BJ (cell line): ENCODE data around the gene ADAMTS18. TPM values are rescaled to one million over a fixed set of nuclear protein-coding genes. Genes with fewer than 3 reads are reported as not detected.

Experiments used
- CTCF ChIA-PET: fragments of 350-600 bp; formaldehyde crosslinking; extraction: SDS; loops from one replicate; lab custom pipeline; 2021; ENCODE audit warnings: antibody characterized with exemption, inconsistent platforms; lab: Yijun Ruan, JAX
- POLR2A ChIA-PET: fragments of 300-600 bp; sonication (Branson Sonifier 250); formaldehyde crosslinking; extraction: SDS; loops from one replicate; lab custom pipeline; 2021; ENCODE audit warnings: antibody characterized with exemption; lab: Charles Lee
- DNase-seq: peaks from one replicate; pipeline ENCODE4 v3.0.0-alpha.2; 2011; ENCODE audit warnings: low read depth
- H3K27me3 ChIP-seq: 2 replicates; pipeline ENCODE4 v1.6.0; 2011; ENCODE audit warnings: low read length; ENCODE audit not compliant: control insufficient read depth, insufficient read depth
- H3K36me3 ChIP-seq: 2 replicates; pipeline ENCODE4 v1.5.1; 2011; ENCODE audit warnings: low read length; ENCODE audit not compliant: control insufficient read depth, insufficient read depth
- H3K4me3 ChIP-seq: 2 replicates; pipeline ENCODE4 v1.5.1; 2011; ENCODE audit warnings: low read depth, mild to moderate bottlenecking, control low read depth, low read length
- polyA plus RNA-seq: library from polyadenylated mRNA; depleted of rRNA; stranded (reverse); fragments of >200 nt; gene quantifications from 2 replicates; pipeline ENCODE4 v1.2.3, GENCODE V29; 2011
- TF ChIP-seq, protein P1 (sequence below): IDR thresholded peaks from 2 replicates; pipeline ENCODE4 v1.5.1; 2011; ENCODE audit warnings: low read depth, mild to moderate bottlenecking, control low read depth, inconsistent platforms, low read length, moderate library complexity; ENCODE audit not compliant: insufficient read depth

The ADAMTS18 gene
- polyA plus RNA-seq, 1 experiment, result not detected

DNA sequence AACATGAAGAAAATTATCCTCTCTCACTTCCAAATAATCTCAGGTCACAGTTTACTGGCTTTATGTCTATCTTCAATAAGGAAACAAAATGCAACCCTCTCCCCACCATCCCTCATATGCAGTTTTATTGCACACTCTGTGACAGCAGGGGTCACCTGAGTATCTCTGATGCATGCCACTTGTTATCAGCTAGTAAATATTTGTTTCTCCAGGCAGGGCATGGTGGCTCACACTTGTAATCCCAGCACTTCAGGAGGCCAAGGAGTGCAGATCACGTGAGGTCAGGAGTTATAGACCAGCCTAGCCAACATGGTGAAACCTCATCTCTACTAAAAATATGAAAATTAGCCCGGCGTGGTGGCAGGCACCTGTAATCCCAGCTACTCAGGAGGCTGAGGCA lies 61.1 kb downstream of the ADAMTS18 start:
- TF ChIP-seq, protein P1, sequence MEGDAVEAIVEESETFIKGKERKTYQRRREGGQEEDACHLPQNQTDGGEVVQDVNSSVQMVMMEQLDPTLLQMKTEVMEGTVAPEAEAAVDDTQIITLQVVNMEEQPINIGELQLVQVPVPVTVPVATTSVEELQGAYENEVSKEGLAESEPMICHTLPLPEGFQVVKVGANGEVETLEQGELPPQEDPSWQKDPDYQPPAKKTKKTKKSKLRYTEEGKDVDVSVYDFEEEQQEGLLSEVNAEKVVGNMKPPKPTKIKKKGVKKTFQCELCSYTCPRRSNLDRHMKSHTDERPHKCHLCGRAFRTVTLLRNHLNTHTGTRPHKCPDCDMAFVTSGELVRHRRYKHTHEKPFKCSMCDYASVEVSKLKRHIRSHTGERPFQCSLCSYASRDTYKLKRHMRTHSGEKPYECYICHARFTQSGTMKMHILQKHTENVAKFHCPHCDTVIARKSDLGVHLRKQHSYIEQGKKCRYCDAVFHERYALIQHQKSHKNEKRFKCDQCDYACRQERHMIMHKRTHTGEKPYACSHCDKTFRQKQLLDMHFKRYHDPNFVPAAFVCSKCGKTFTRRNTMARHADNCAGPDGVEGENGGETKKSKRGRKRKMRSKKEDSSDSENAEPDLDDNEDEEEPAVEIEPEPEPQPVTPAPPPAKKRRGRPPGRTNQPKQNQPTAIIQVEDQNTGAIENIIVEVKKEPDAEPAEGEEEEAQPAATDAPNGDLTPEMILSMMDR, result no peak
- CTCF ChIA-PET, result interaction anchor here (0.8 kb wide), 1 partner anchor 137 kb away, joined by 3 read pairs; no protein-coding TSS in a partner anchor
- DNase-seq, result no peak
- POLR2A ChIA-PET, result no interaction called here
- no peak overlapping the region for H3K4me3 ChIP-seq
- no peaks in the 10 kb centered on the region for H3K36me3 ChIP-seq
- no peaks in the 10 kb centered on the region for H3K27me3 ChIP-seq

DNA sequence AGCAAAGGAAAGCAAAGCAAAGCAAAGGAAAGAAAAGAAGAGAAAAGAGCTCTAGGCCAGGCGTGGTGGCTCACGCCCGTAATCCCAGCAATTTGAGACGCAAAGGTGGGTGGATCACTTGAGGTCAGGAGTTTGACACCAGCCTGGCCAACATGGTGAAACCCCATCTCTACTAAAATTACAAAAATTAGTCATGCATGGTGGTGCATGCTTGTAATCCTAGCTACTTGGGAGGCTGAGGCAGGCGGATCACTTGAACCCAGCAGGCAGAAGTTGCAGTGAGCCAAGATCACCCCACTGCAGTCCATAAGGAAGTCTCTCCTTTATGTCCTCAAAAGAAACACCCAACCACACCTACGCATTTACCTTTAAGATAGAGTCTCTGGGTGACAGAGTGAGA lies 70.1 kb downstream of the ADAMTS18 start:
- Histone ChIP-seq H3K27me3 (no peaks in the 10 kb centered on the region), H3K4me3 (no peak overlapping the region), H3K36me3 (no peaks in the 10 kb centered on the region)
- TF ChIP-seq, protein P1, result no peak
- ChIA-PET CTCF (interaction anchor here (1.1 kb wide), 1 partner anchor 127 kb away, joined by 3 read pairs; no protein-coding TSS in a partner anchor), POLR2A (no interaction called here)
- no peak for DNase-seq

DNA sequence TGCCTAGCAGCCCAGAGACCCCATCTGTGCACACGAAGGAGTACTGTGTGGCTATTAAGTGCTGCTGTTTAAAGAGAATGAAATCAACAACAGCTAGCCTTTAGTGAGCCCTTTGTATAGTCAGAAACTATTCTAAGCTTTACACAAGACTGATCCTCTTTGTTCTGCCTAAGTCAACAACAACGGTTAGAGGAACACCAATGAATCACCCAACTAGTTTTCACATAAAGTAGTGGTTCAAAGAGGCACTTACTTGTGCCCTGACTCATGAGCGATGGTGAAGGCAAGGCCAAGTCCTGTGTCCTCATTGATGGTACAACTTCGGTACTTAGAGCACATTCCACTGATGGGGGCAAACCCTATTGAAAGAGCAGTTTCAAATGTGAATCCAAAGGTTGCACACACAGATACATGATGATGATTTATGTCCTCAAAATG lies 75.8 kb downstream of the ADAMTS18 start:
- no peaks in the 10 kb centered on the region for H3K36me3 ChIP-seq
- TF ChIP-seq, protein P1, result no peak
- no peak overlapping the region for H3K4me3 ChIP-seq
- ChIA-PET POLR2A (no interaction called here), CTCF (no interaction called here)
- DNase-seq, result no peak
- no peaks in the 10 kb centered on the region for H3K27me3 ChIP-seq

DNA sequence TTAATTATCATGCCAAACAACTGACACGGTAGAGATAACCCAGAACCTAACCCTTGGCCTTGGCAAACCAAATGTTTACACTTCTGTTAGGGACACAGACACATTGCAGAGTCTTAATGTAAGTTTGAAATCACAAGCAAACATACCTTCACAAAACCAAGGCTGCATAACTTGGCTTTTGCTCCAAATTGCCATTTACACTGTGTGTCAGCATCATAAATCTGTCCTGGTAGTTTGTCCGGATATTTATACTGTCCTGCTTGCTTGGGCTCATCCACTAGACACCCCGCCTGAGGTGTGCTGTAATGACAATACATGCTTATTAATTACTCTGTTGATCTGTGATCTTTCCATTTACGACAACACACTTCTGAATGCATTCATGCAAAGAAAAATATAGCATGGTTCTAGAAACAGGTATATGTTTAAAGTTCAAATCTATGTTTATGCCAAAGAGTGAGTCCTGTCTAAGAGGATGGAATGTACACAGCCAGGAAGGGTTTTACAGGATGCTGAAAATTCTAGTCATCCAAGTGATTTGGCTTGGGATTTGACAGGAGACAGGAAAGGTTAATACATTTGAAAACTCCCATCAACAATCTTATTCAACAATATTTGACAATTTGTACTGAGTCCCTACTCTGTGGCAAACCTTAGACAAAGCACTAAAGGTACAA lies 81.1 kb downstream of the ADAMTS18 start:
- ChIA-PET POLR2A (no interaction called here), CTCF (no interaction called here)
- H3K36me3 ChIP-seq, result no peaks in the 10 kb centered on the region
- H3K27me3 ChIP-seq, result no peaks in the 10 kb centered on the region
- DNase-seq, result no peak
- TF ChIP-seq, protein P1, result no peak
- no peak overlapping the region for H3K4me3 ChIP-seq

DNA sequence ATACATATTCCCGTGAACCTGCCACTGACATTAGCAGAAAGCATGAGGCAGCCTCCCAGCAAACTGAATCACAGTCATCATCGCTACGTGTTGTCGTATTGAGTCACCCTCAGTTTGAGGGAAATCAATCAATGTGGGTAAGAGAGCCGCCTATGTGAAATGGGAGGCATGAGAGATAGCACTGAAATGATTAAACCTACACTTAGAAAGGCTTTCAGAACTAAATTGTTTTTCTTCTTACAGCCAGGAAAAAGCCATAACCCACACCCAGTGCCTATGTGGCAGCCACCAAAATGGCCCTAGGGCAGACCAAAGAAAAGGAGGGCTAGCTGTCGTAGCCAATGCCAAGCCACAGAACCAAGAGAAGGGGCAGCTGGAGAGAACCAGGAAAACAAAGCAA lies 90.5 kb downstream of the ADAMTS18 start:
- H3K27me3 ChIP-seq, result 0 out of 2 replicates have a peak, but pooled peaks cover 1% of the 10 kb centered on the region
- CTCF ChIA-PET, result no interaction called here
- H3K4me3 ChIP-seq, result no peak overlapping the region
- no peak for DNase-seq
- TF ChIP-seq, protein P1, result no peak
- H3K36me3 ChIP-seq, result no peaks in the 10 kb centered on the region
- POLR2A ChIA-PET, result no interaction called here
